Measurements from ENCODE around the gene TRIP12. TPM values are rescaled to one million over a fixed set of nuclear protein-coding genes. Genes with fewer than 3 reads are reported as not detected.
"Not testable (repeated sequence)": the region's sequence is repeated elsewhere in the genome, so short reads cannot be mapped to it uniquely, and the experiment has no call there.

TRIP12 gene
- 100 to 1,000 TPM; 182 to 289 TPM for total RNA-seq

- H3K9me3 ChIP-seq = no peaks in the 10 kb centered on the region
- no peaks in the 10 kb centered on the region for H3K27me3 ChIP-seq (replicated peaks; ENCODE audit: insufficient read depth)
- peak within 1 kb of the TSS; percentile 97 to 98 for H3K27ac ChIP-seq
- H3K4me3 ChIP-seq = peak within 1 kb of the TSS; percentile 91 to 95
- DNase-seq (ENCODE audit: low spot score) = peak; percentile 91
- no peaks in the 10 kb centered on the region for H3K4me1 ChIP-seq (replicated peaks)
- no peaks in the 10 kb centered on the region for H3K36me3 ChIP-seq
- intact Hi-C loops (cut with DNase I) = loop anchor here (5.0 kb wide), 1 partner anchor 120 kb away; no protein-coding TSS in a partner anchor
- TF ChIP-seq POLR2AphosphoS5 (IDR thresholded peaks at IDR 0.05) (peak; percentile 48), POLR2A (IDR thresholded peaks at IDR 0.05) (peak; percentile 52), CTCF (IDR thresholded peaks at IDR 0.05) (peak in 1 of 4 experiments; percentile 18)
- WGBS = under 1% methylated on average over 30 of the region's 49 CpGs
Measured at GRCh38 chr2:229921892-229922448, at the start of gene TRIP12. TSS of gene TRIP12 (minus strand) at chr2:229922009. CDS start at chr2:229880079, 41,930 bp downstream.

GRCh38 chr2:229971298-229971790 is 49.5 kb upstream of the TRIP12 start:
- intact Hi-C loops (cut with DNase I) = no loop called here
- Histone ChIP-seq H3K9me3 (no peaks in the 10 kb centered on the region), H3K36me3 (no peaks in the 10 kb centered on the region), H3K27me3 (replicated peaks; ENCODE audit: insufficient read depth) (no peaks in the 10 kb centered on the region), H3K4me3 (no peak overlapping the region), H3K27ac (no peak overlapping the region), H3K4me1 (replicated peaks) (no peaks in the 10 kb centered on the region)
- TF ChIP-seq POLR2AphosphoS5 (IDR thresholded peaks at IDR 0.05) (no peak), POLR2A (IDR thresholded peaks at IDR 0.05) (no peak), CTCF (IDR thresholded peaks at IDR 0.05) (no peak)
- DNase-seq (ENCODE audit: low spot score) = no peak
- WGBS = 100% methylated on average over 3 of the region's 3 CpGs

- intact Hi-C loops (cut with DNase I) = no loop called here
- no peak for TF ChIP-seq POLR2A (IDR thresholded peaks at IDR 0.05)
- TF ChIP-seq POLR2AphosphoS5 (IDR thresholded peaks at IDR 0.05) = no peak
- TF ChIP-seq CTCF (IDR thresholded peaks at IDR 0.05) = no peak
- Histone ChIP-seq H3K27me3 (replicated peaks; ENCODE audit: insufficient read depth) (no peaks in the 10 kb centered on the region), H3K9me3 (no peaks in the 10 kb centered on the region), H3K4me3 (no peak overlapping the region), H3K4me1 (replicated peaks) (no peaks in the 10 kb centered on the region), H3K27ac (no peak overlapping the region), H3K36me3 (no peaks in the 10 kb centered on the region)
- 67% methylated on average over 3 of the region's 3 CpGs for WGBS
- DNase-seq (ENCODE audit: low spot score) = no peak
Measured at GRCh38 chr2:229970406-229970805, 48.6 kb upstream of the TRIP12 start.

- no peak for TF ChIP-seq CTCF (IDR thresholded peaks at IDR 0.05)
- TF ChIP-seq POLR2A (IDR thresholded peaks at IDR 0.05) = no peak
- no peak for TF ChIP-seq POLR2AphosphoS5 (IDR thresholded peaks at IDR 0.05)
- no peak for DNase-seq (ENCODE audit: low spot score)
- H3K9me3 ChIP-seq = no peaks in the 10 kb centered on the region
- 50% methylated on average over 3 of the region's 3 CpGs for WGBS
- H3K27ac ChIP-seq = no peak overlapping the region
- no peak overlapping the region for H3K4me3 ChIP-seq
- no peaks in the 10 kb centered on the region for H3K27me3 ChIP-seq (replicated peaks; ENCODE audit: insufficient read depth)
- no peaks in the 10 kb centered on the region for H3K4me1 ChIP-seq (replicated peaks)
- intact Hi-C loops (cut with DNase I) = no loop called here
- H3K36me3 ChIP-seq = no peaks in the 10 kb centered on the region
Measured at GRCh38 chr2:229969921-229970320, 48.1 kb upstream of the TRIP12 start.

- H3K4me3 ChIP-seq; DNase-seq (ENCODE audit: low spot score); H3K9me3 ChIP-seq; H3K27me3 ChIP-seq (replicated peaks; ENCODE audit: insufficient read depth); intact Hi-C loops (cut with DNase I); H3K36me3 ChIP-seq; H3K27ac ChIP-seq; H3K4me1 ChIP-seq (replicated peaks): not testable (repeated sequence)
- WGBS = 92% methylated on average over 9 of the region's 9 CpGs
Measured at GRCh38 chr2:229963596-229963995, 41.8 kb upstream of the TRIP12 start.

Measured in prostate gland (tissue), 2 donors.